Mesodermal cell (in vitro differentiated cells): ENCODE results near the gene TMEM198. TPM values are rescaled to one million over a fixed set of nuclear protein-coding genes. Genes with fewer than 3 reads are reported as not detected.

ENCODE experiments used
- H3K27ac ChIP-seq: 2 replicates; pipeline ENCODE4 v1.7.0; 2013; ENCODE audit warnings: mild to moderate bottlenecking, low read depth, low read length, moderate library complexity; ENCODE audit not compliant: severe bottlenecking
- H3K36me3 ChIP-seq: 2 replicates; pipeline ENCODE4 v1.7.1; 2013; ENCODE audit warnings: mild to moderate bottlenecking, low read length, moderate library complexity; ENCODE audit not compliant: control insufficient read depth, insufficient read depth
- H3K4me1 ChIP-seq: one replicate; pipeline ENCODE4 v1.7.1; 2013; ENCODE audit warnings: mild to moderate bottlenecking, low read length; ENCODE audit not compliant: insufficient read depth, control insufficient read depth, poor library complexity, severe bottlenecking
- H3K4me3 ChIP-seq: 2 replicates; pipeline ENCODE4 v1.7.0; 2013; ENCODE audit warnings: low read length, control low read depth, mild to moderate bottlenecking; ENCODE audit not compliant: insufficient read depth, poor library complexity, severe bottlenecking; ENCODE audit errors: extremely low read depth
- H3K9me3 ChIP-seq: 2 replicates; pipeline ENCODE4 v1.7.1; 2013; ENCODE audit warnings: mild to moderate bottlenecking, low read length, moderate library complexity; ENCODE audit not compliant: control insufficient read depth
- WGBS, 2 experiments: methylation state at CpG; one replicate each; pipeline ENCODE4 v1.1.5; 2013; ENCODE audit warnings: missing lambda C conversion rate in 2 of 2; ENCODE audit not compliant: insufficient coverage in 2 of 2; 5-methylcytosine and 5-hydroxymethylcytosine counted together
- polyA plus RNA-seq, 2 experiments: library from polyadenylated mRNA; stranded (reverse); fragments of 50-300 nt; gene quantifications; one replicate each; pipeline ENCODE4 v1.2.3, GENCODE V29; 2013

The TMEM198 gene, protein sequence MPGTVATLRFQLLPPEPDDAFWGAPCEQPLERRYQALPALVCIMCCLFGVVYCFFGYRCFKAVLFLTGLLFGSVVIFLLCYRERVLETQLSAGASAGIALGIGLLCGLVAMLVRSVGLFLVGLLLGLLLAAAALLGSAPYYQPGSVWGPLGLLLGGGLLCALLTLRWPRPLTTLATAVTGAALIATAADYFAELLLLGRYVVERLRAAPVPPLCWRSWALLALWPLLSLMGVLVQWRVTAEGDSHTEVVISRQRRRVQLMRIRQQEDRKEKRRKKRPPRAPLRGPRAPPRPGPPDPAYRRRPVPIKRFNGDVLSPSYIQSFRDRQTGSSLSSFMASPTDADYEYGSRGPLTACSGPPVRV
- polyA plus RNA-seq (2013, experiment 1 of 2) = 4.3 TPM
- polyA plus RNA-seq (2013, experiment 2 of 2) = 3.3 TPM

DNA sequence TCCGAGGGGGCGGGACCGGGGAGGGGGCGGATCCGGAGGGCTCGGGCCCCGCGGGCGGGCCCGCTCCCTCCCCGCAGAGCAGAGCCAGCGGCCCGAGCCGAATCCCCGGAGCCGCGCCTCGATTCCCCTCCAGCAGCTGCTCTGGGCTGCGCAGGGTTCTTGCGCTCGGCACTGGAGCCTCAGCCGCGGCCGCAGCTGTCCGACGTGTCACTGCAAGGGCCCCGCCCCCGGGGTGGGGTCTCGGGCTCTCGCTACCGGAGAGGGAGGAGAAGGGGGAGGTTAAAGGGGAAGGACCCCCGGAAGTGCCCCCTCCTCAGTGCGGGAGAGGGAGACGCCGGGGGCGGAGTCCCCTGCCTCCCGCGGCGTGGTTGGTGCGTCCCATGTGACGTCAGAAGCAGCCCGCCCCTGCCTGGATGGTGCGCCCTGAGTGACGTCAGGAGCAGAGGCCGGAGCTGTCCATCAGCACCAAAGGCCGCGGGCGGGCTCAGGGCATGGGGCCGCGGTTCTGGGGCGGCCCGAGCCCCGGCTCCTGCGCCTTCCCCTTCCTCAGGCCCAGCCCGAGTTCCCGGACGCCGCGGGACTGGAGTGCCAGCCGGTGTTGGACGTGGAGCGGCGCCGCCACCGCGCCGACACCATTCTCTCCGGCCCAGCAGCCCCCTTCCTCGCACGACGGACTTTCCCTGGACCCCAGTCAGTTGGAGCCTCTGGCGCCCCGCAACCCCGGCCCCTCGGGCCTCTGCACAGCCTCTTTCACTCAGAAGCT is at the start of gene TMEM198, which contains the start of gene CHPF:
Gene TMEM198 (plus strand): TSS at position 433 of the 763 bp plus-strand sequence. CDS start 700 bp downstream, outside the sequence.
Gene CHPF (minus strand): TSS at position 214 of the 763 bp plus-strand sequence. CDS start 271 bp downstream, outside the sequence.
- Histone ChIP-seq H3K4me3 (peak within 1 kb of the TSS; percentile 72), H3K36me3 (peaks cover 26% of the 10 kb centered on the region), H3K4me1 (peaks cover 17% of the 10 kb centered on the region), H3K27ac (peak within 1 kb of the TSS; percentile 43), H3K9me3 (no peaks in the 10 kb centered on the region)
- WGBS, 2 experiments = 0 to 1% methylated on average over 50 to 65 of the region's 75 CpGs

DNA sequence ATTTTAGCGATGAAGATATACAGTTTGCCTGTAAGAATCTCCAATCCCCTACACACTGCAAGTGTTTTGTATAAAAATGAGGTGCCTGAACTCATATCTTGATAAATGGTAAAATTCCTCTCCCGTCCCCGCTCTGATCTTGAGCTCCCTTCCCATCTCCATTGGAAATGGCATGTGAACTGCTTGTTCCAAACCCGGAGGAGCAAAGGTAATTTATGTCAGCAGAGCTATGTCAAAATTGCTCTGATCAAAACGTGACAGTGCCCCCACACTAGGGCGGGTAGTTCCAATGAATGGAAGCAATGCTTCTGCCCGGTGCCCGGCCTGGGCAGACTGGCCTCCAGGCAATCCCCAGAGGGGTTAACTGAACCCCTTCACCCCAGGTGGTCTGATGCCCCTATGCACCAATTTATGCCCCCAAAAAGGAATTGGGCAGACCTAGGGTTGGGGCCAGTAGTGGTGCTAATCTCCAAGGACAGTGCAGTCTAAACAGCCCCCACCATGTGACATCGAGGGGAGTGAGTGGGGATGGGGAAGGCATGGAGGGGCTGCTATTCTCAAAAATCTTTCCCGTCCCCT is 48.8 kb upstream of the TMEM198 start:
- H3K9me3 ChIP-seq = no peaks in the 10 kb centered on the region
- WGBS, 2 experiments = 38 to 57% methylated on average over 5 to 7 of the region's 10 CpGs

DNA sequence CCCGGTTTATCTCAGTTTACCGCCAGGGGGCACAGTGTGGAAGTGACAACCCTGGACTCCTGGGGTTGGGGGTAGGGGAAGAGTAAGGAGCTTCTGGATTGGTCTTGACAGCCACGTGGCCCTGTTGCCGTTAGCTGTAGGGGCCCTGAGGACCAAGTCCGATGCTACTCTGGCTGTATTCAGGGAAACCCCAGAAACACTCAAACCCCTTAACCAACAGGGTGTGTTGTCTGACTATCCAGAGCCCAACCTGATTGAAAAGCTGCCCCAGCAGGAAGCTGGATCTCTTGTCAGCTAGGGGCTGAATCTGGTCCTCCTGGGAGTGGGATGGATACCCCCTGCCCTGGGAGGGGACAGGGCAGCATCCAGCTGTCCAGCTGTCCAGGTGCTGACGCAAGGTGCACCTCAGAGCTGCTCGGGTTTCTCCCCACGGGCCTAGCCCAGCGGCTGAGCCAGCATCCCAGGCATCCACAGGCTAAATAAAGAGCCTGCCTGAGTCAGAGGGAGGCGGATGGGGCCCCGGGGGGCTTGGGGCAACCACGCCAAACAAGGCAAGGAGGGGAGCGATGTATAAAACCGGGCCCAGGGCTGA is 48.2 kb upstream of the TMEM198 start:
- Histone ChIP-seq H3K9me3 (no peaks in the 10 kb centered on the region), H3K27ac (no peak overlapping the region), H3K36me3 (no peaks in the 10 kb centered on the region), H3K4me3 (no peak overlapping the region), H3K4me1 (peaks cover 21% of the 10 kb centered on the region)
- WGBS, 2 experiments = 35 to 49% methylated on average over 9 to 12 of the region's 14 CpGs

More for the DNA sequence above, 48.8 kb upstream of the TMEM198 start:
- no peak overlapping the region for H3K27ac ChIP-seq
- H3K36me3 ChIP-seq = no peaks in the 10 kb centered on the region
- peaks cover 16% of the 10 kb centered on the region for H3K4me1 ChIP-seq
- no peak overlapping the region for H3K4me3 ChIP-seq

DNA sequence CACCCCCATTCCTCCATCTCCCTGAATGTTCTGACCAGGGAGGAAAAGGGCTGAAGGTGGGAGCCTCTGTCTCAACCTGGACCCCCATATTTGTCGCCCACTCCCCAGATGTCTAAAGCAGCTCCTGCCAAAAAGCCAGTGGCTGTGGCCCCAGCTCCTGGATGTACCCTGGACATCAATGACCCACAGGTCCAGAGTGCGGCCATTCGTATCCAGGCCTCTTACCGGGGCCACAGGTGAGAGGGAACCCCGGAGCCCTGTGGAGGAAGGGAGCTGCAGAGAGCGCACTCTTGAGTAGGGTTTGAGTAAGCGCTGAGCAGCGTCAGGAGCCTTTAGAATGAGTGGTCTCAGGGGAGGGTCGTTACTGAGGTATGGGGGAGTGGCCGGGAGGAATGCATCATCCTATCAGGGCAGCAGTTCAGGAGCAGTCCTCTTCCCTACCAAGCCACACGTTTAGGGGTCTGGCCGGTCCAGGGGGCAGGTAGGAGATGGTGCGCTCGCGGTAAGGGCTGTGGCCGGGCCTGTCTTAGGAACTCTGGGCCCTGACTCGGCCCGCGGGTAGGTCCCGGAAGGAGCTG is 47.5 kb upstream of the TMEM198 start:
- WGBS, 2 experiments = 29 to 40% methylated on average over 15 to 17 of the region's 20 CpGs
- Histone ChIP-seq H3K4me3 (no peak overlapping the region), H3K4me1 (peaks cover 26% of the 10 kb centered on the region), H3K36me3 (no peaks in the 10 kb centered on the region), H3K9me3 (no peaks in the 10 kb centered on the region), H3K27ac (no peak overlapping the region)

DNA sequence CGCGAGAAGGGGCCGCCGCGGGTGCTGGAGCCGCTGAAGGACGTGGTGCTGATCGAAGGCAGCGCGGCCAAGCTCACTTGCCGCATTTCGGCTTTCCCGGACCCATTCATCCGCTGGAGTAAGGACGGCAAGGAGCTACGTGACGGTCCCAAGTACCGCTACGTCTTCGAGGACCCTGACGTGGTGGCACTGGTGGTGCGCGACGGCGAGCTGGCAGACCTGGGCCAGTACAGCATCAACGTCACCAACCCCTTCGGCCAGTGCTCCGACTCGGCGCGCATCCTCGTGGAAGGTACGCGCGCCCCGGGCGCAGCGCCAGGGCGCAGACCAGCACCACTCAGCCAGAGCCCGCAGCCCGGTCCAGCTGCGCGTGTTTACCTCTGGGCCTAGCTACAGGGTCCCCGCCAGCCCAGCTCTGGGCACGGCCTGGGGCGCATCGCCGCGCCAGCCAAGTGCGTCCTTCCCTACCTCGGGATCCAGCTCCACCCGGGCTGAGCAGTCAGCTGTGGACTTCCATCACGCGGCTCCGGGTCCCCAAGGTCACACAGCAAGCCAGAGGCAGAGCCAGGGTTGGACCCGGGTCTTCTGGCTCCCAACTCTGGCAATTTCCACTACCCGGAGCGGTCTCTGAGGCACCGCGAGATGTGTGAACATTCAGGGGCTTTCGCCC is 46.9 kb upstream of the TMEM198 start:
- 23% methylated on average over 52 to 58 of the region's 61 CpGs for WGBS, 2 experiments
- no peak overlapping the region for H3K27ac ChIP-seq
- no peaks in the 10 kb centered on the region for H3K9me3 ChIP-seq
- H3K4me3 ChIP-seq = peak overlapping the region; percentile 57
- H3K4me1 ChIP-seq = peaks cover 32% of the 10 kb centered on the region
- H3K36me3 ChIP-seq = no peaks in the 10 kb centered on the region

DNA sequence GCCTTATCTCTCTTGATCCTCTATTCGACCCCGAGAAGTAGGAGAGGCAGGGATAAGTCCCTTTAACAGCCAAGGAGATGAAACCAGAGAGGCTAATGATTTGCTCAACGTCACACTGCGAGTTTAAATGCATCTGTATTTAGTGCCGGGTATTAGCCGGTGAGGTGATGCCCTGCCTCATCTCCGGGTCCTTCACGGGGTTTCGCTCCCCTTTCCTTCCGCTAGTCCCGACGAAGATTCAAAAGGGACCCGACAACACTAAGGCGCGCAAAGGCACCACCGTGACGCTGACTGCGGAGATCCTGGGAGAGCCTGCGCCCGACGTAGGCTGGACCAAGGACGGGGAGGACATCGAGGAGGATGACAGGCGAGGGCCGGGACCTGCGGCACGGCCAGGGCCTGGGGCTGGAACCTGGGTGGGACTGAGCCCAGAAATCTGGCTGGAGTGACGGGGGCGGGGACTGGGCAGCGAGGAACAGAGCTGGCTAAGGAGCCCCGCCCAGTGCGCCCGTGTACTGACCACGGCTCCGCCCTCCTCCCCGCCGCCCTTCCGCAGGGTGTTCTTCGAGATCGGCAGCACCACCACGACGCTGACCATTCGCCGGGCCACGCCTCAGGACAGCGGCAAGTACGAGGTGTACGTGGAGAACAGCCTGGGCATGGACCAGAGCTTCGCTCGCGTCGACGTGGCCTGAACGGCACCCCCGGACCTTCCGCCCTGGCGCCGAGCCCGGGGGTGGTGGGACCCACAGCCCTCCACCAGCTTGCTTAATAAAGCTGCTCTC is 46.1 kb upstream of the TMEM198 start:
- no peaks in the 10 kb centered on the region for H3K36me3 ChIP-seq
- H3K4me3 ChIP-seq = peak overlapping the region; percentile 57
- H3K9me3 ChIP-seq = no peaks in the 10 kb centered on the region
- WGBS, 2 experiments = 3 to 5% methylated on average over 52 to 56 of the region's 59 CpGs
- peak overlapping the region; percentile 71 for H3K27ac ChIP-seq
- peaks cover 40% of the 10 kb centered on the region for H3K4me1 ChIP-seq

DNA sequence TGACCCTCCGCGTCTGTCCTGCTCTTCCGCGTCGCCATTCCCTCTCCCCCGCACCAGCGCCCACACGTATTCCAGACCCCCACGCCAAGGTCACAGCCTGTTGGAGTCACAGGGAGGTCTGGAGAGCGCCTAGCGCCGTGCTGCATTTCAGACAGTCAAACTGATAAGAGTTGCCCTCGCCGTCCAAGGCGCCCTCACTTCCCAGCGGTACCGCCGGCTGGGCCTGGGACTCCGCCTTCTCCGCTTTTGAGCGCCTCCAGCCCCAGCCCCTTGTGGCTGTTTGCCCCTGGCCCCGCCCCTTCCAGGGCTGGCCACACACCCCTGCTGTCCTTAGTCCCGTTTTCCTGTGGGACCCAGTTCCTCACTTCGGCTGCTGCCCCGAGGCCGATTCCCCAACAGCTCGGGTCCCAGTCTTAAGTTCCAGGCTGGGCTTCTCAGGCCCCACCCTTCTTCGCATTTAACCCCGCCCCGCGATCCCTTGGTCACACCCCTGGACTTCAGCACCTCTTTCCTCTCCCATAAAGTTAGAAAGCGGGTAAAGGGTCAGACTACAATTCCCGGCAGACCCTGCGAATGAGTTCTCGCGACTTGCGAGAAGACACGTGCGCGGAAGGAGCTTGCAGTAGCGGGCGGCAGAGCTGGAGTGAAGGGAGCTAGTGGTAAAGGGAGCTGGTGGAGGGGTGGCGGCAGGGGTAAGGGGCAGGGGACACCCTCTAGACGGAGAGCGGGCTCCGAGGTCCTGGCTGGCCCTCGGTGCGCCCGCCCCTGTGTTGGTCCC is 45.4 kb upstream of the TMEM198 start, which contains the start of gene GMPPA:
Gene GMPPA (plus strand): TSS at position 612 of the 778 bp plus-strand sequence. CDS start 1,085 bp downstream, outside the sequence.
- peak within 1 kb of the TSS; percentile 71 for H3K27ac ChIP-seq
- H3K36me3 ChIP-seq = no peaks in the 10 kb centered on the region
- H3K4me3 ChIP-seq = peak within 1 kb of the TSS; percentile 57
- WGBS, 2 experiments = 0% methylated on average over 36 to 42 of the region's 49 CpGs
- no peaks in the 10 kb centered on the region for H3K9me3 ChIP-seq
- H3K4me1 ChIP-seq = peaks cover 41% of the 10 kb centered on the region

DNA sequence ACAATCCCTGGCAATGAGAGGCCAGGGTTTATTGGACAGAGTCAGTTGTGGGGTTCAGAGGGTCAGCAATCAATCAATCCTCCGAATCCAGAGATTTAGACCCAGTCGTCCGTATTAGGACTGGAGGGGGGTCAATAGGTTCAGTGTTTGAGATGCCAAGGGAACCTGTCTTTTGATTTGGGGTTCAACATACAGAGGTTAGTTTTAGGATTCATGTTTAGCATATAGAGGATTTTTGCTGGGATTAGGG is 44.8 kb upstream of the TMEM198 start:
- H3K4me1 ChIP-seq = peaks cover 41% of the 10 kb centered on the region
- peak overlapping the region; percentile 44 for H3K27ac ChIP-seq
- H3K9me3 ChIP-seq = no peaks in the 10 kb centered on the region
- no peaks in the 10 kb centered on the region for H3K36me3 ChIP-seq
- 8 to 10% methylated on average over 3 of the region's 3 CpGs for WGBS, 2 experiments
- H3K4me3 ChIP-seq = peak overlapping the region; percentile 57

DNA sequence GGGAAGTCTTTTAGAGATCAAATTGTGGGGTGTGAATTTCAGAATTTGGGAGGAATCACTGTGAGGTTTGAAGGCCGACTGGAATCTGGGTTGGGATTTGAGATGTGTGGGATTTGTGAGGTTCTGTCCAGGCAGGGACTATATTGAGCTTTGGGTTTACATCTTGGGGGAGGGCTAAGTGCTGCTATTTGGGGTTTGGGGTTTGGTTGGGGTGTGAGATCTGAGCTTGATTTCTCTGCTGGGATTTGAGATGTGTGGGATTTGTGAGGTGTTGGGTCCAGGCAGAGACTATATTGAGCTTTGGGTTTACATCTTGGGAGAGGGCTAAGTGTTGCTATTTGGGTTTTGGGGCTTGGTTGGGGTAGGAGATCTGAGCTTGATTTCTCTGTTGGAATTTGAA is 44.3 kb upstream of the TMEM198 start:
- WGBS, 2 experiments = 67 to 78% methylated on average over 1 of the region's 1 CpG
- peak overlapping the region; percentile 57 for H3K4me3 ChIP-seq

More for the DNA sequence above, 44.3 kb upstream of the TMEM198 start:
- H3K36me3 ChIP-seq = no peaks in the 10 kb centered on the region
- peaks cover 41% of the 10 kb centered on the region for H3K4me1 ChIP-seq
- H3K27ac ChIP-seq = no peak overlapping the region
- no peaks in the 10 kb centered on the region for H3K9me3 ChIP-seq
